GM21390 (cell line): Measurements from ENCODE around the gene GDPD2.

Experiments used
- ATAC-seq: cut with Tn5 transposase; IDR thresholded peaks from one replicate; pipeline ENCODE4 v1.9.1; 2021; ENCODE audit not compliant: unreplicated experiment

GDPD2 gene

GRCh38 chrX:70437011-70437410 lies 13.9 kb downstream of the GDPD2 start:
- ATAC-seq, result no peak

- ATAC-seq, result no peak
Observed at GRCh38 chrX:70437921-70438665, 15.0 kb downstream of the GDPD2 start.

GRCh38 chrX:70439016-70439415 lies 15.9 kb downstream of the GDPD2 start:
- no peak for ATAC-seq

- no peak for ATAC-seq
Observed at GRCh38 chrX:70442224-70442623, 19.1 kb downstream of the GDPD2 start.

- ATAC-seq, result no peak
Observed at GRCh38 chrX:70444326-70444945, 21.3 kb downstream of the GDPD2 start, which contains the start of gene DLG3. DLG3 (plus strand) TSS chrX:70444835; CDS start chrX:70445202, 367 bp downstream.

GRCh38 chrX:70444946-70445656 lies 22.0 kb downstream of the GDPD2 start:
- no peak for ATAC-seq

- ATAC-seq, result no peak
Observed at GRCh38 chrX:70445951-70446350, 22.8 kb downstream of the GDPD2 start.

GRCh38 chrX:70446380-70447350 lies 23.6 kb downstream of the GDPD2 start:
- no peak for ATAC-seq

GRCh38 chrX:70449457-70449966 lies 26.4 kb downstream of the GDPD2 start:
- ATAC-seq, result no peak

- peak; percentile 38 for ATAC-seq
Observed at GRCh38 chrX:70452143-70452733, 29.1 kb downstream of the GDPD2 start.

- no peak for ATAC-seq
Observed at GRCh38 chrX:70453024-70453618, 30.0 kb downstream of the GDPD2 start.

- ATAC-seq, result peak; percentile 62
Observed at GRCh38 chrX:70454441-70455365, 31.6 kb downstream of the GDPD2 start.

GRCh38 chrX:70455366-70456202 lies 32.5 kb downstream of the GDPD2 start:
- no peak for ATAC-seq

GRCh38 chrX:70456256-70456655 lies 33.1 kb downstream of the GDPD2 start:
- ATAC-seq, result no peak

GRCh38 chrX:70461026-70461425 lies 37.9 kb downstream of the GDPD2 start:
- ATAC-seq, result no peak

GRCh38 chrX:70464051-70464450 lies 40.9 kb downstream of the GDPD2 start:
- ATAC-seq, result no peak

GRCh38 chrX:70466968-70467367 lies 43.9 kb downstream of the GDPD2 start:
- ATAC-seq, result no peak

- no peak for ATAC-seq
Observed at GRCh38 chrX:70468709-70469108, 45.6 kb downstream of the GDPD2 start.
